AG04449 (cell line): ENCODE data around the gene GGCX.

Experiments used
- CTCF ChIA-PET: fragments of 350-600 bp; formaldehyde crosslinking; extraction: SDS; loops from one replicate; lab custom pipeline; 2021; ENCODE audit warnings: antibody characterized with exemption; lab: Yijun Ruan, JAX
- POLR2A ChIA-PET: fragments of 400-600, 350-600 bp; formaldehyde crosslinking; extraction: SDS; loops from one replicate; lab custom pipeline; 2020; ENCODE audit warnings: antibody characterized with exemption, inconsistent platforms; lab: Yijun Ruan, JAX
- DNase-seq: peaks from one replicate; pipeline ENCODE4 v3.0.0-alpha.2; 2010; ENCODE audit warnings: low read depth, low spot score
- H3K4me3 ChIP-seq: 2 replicates; pipeline ENCODE4 v1.5.1; 2011; ENCODE audit warnings: low read depth, mild to moderate bottlenecking, control low read depth, low read length
- TF ChIP-seq, protein P1 (sequence below): IDR thresholded peaks from one replicate; pipeline ENCODE4 v1.5.1; 2011; ENCODE audit warnings: mild to moderate bottlenecking, moderate library complexity, low read length, control low read depth, inconsistent platforms; ENCODE audit not compliant: insufficient read depth; ENCODE audit errors: missing control alignments

The GGCX gene

DNA sequence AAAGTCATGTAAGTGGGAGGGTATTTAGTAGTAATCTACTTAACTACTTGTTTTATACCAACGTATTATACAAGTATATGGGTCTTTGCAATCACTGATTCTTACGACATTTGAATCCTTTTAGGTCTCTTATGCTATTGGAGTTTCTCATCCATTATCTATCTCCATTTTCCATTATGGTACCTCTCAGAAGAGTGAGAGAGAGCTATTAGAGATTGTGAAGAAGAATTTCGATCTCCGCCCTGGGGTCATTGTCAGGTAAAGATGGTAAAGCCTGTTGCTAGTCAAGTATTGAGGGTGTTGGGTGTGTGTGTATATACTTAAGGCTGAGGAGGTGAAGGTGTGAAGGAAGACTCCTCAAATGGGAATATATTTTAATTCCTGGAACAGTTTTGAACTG lies 18.5 kb downstream of the GGCX start:
- DNase-seq = no peak
- TF ChIP-seq, protein P1, sequence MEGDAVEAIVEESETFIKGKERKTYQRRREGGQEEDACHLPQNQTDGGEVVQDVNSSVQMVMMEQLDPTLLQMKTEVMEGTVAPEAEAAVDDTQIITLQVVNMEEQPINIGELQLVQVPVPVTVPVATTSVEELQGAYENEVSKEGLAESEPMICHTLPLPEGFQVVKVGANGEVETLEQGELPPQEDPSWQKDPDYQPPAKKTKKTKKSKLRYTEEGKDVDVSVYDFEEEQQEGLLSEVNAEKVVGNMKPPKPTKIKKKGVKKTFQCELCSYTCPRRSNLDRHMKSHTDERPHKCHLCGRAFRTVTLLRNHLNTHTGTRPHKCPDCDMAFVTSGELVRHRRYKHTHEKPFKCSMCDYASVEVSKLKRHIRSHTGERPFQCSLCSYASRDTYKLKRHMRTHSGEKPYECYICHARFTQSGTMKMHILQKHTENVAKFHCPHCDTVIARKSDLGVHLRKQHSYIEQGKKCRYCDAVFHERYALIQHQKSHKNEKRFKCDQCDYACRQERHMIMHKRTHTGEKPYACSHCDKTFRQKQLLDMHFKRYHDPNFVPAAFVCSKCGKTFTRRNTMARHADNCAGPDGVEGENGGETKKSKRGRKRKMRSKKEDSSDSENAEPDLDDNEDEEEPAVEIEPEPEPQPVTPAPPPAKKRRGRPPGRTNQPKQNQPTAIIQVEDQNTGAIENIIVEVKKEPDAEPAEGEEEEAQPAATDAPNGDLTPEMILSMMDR = no peak
- H3K4me3 ChIP-seq = no peak overlapping the region
- POLR2A ChIA-PET = interaction anchor here (0.5 to 5.7 kb wide), 5 partner anchors 97 to 178 kb away, joined by 3 to 103 read pairs (median 3); partner anchors contain the start of gene SH2D6
- CTCF ChIA-PET = interaction anchor here (8.6 to 30.0 kb wide), 2 partner anchors 9 to 110 kb away, joined by 104 to 922 read pairs; partner anchors contain the start of gene SH2D6

DNA sequence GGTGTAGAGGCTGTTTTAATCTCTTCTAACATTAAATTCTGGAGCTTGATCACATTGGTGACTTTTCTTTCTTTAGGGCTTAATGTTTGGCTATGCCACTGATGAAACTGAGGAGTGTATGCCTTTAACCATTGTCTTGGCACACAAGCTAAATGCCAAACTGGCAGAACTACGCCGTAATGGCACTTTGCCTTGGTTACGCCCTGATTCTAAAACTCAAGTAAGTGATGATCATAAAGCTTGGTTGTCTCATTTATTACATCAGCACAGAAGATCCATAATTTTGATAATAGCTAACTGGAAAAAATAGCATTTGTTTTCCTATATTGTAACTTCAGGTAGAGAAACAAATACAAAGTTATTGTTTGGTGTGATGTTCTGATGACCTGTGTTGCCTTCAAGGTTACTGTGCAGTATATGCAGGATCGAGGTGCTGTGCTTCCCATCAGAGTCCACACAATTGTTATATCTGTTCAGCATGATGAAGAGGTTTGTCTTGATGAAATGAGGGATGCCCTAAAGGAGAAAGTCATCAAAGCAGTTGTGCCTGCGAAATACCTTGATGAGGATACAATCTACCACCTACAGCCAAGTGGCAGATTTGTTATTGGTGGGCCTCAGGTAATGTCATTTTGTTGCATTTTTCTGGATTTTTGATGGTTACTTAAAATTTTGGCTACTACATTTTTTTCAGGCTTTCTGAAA lies 19.4 kb downstream of the GGCX start:
- ChIA-PET CTCF (interaction anchor here (8.6 to 30.0 kb wide), 2 partner anchors 10 to 109 kb away, joined by 104 to 922 read pairs; partner anchors contain the start of gene SH2D6), POLR2A (interaction anchor here (1.1 to 5.7 kb wide), 5 partner anchors 7 to 177 kb away, joined by 3 to 103 read pairs (median 47); partner anchors contain the start of gene SH2D6)
- H3K4me3 ChIP-seq = peak overlapping the region; percentile 99
- DNase-seq = no peak
- TF ChIP-seq, protein P1 = no peak

DNA sequence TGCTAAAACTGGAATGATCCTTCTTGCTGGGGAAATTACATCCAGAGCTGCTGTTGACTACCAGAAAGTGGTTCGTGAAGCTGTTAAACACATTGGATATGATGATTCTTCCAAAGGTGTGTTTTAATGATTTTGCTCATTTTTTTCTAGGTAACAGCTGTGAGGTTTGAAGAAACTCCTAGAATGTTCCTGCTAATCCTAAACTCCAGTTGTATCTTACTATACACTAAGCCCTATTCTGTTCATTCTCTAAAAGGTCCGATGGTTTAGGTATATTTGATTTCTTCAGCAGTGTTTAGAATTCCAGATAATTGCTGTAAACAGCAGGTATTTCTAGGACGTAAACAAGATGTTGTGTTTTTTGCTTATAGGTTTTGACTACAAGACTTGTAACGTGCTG lies 20.0 kb downstream of the GGCX start:
- peak overlapping the region; percentile 99 for H3K4me3 ChIP-seq
- DNase-seq = no peak
- ChIA-PET CTCF (interaction anchor here (8.6 to 30.0 kb wide), 2 partner anchors 10 to 108 kb away, joined by 104 to 922 read pairs; partner anchors contain the start of gene SH2D6), POLR2A (interaction anchor here (3.2 to 5.7 kb wide), 8 partner anchors 8 to 187 kb away, joined by 27 to 103 read pairs (median 47); partner anchors contain the start of genes ELMOD3, RETSAT and SH2D6)
- TF ChIP-seq, protein P1 = no peak

DNA sequence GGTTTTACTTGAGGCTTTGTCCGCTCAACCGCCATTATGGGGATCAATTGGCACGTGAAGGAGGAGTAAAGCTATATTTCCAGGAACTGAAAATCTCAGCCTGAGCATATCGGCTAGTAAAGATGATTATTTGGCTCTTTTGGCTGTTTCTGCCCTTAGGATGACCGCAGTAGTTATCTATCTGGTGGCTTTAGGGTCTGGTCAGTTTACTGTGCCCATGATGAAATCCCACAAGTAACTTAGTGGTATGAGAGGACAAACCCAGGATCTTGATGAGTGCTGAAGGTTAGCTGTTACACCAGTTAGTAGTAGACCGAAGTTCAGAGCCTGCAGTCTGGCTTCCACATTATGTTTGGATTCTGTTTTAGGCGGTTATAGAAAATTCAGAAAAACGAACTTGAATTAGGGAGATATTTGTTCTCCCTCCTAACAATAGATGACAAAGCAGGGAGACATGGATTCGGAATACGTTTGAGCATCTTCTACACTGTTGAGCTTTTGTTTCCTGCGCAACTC lies 21.1 kb downstream of the GGCX start:
- TF ChIP-seq, protein P1 = no peak
- ChIA-PET CTCF (interaction anchor here (0.8 to 30.0 kb wide), 4 partner anchors 11 to 107 kb away, joined by 3 to 922 read pairs (median 54); partner anchors contain the start of gene SH2D6), POLR2A (interaction anchor here (0.6 to 5.7 kb wide), 20 partner anchors 9 to 186 kb away, joined by 3 to 103 read pairs (median 19); partner anchors contain the start of genes ELMOD3, GGCX, RETSAT and RNF181)
- DNase-seq = no peak
- peak overlapping the region; percentile 99 for H3K4me3 ChIP-seq

DNA sequence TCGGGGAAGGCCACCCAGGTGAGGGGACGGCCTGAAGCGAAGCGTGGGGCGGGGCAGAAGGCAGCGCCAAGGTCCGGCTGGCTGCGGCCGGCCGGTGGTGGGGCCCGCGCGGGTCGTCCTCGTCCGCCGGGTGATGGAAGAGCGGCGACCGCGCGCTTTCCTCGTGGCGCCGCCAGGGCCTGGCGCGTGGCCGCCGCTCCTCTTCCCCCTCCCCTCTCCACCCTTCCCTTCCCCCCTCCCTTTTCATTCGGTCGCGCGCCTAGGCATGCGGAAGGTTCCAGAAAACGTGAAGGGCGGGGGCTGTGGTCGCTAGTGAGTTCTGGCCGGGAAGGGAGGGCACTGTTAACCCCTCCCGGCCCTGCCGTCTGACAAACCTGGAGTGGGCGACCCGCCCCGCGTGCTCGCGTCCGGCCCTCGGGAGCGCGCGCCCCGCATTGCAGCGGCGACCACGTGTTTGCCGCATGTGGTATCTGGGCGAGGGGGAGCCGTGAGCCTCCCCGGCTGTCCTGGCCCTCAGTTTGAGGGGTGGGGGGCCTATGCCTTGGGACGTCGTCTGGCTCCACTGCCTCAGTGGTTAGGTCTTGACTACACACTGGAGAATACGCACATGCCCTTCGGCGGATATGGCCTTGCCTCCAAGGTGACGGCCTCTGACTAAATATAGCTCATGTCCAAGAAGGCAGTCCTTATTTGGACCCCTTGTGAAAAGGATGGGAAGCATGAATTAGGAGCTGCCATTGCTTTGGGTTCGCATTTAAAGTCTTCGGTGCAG lies 21.7 kb downstream of the GGCX start:
- TF ChIP-seq, protein P1 = no peak
- CTCF ChIA-PET = interaction anchor here (0.8 to 30.0 kb wide), 11 partner anchors 9 to 471 kb away, joined by 3 to 922 read pairs (median 4); partner anchors contain the start of gene SH2D6
- H3K4me3 ChIP-seq = peak overlapping the region; percentile 99
- no peak for DNase-seq
- POLR2A ChIA-PET = interaction anchor here (0.6 to 5.7 kb wide), 42 partner anchors 9 to 212 kb away, joined by 3 to 103 read pairs (median 6); partner anchors contain the start of genes C2orf68, ELMOD3, GGCX and RETSAT
